GM13977 (cell line): ENCODE results near the gene SMARCA4.

Experiments
- DNase-seq: peaks from one replicate; pipeline ENCODE4 v3.0.0; 2012; ENCODE audit warnings: low spot score
- in situ Hi-C: fragments of 300-500 bp; cut with MboI; formaldehyde crosslinking; loops from one replicate; pipeline ENCODE4 v1.12.0; 2022; ENCODE audit warnings: low sequenced_read_pairs, low pct_unique_long_range_greater_than_20kb, mixed read lengths, inconsistent platforms; ENCODE audit not compliant: unreplicated experiment
- TF ChIP-seq, protein P1 (sequence below): IDR thresholded peaks from 2 replicates; pipeline ENCODE4 v1.5.1; 2012; ENCODE audit warnings: mild to moderate bottlenecking, control low read depth; ENCODE audit not compliant: insufficient read depth; ENCODE audit errors: extremely low read depth, missing control alignments

Gene SMARCA4

DNA sequence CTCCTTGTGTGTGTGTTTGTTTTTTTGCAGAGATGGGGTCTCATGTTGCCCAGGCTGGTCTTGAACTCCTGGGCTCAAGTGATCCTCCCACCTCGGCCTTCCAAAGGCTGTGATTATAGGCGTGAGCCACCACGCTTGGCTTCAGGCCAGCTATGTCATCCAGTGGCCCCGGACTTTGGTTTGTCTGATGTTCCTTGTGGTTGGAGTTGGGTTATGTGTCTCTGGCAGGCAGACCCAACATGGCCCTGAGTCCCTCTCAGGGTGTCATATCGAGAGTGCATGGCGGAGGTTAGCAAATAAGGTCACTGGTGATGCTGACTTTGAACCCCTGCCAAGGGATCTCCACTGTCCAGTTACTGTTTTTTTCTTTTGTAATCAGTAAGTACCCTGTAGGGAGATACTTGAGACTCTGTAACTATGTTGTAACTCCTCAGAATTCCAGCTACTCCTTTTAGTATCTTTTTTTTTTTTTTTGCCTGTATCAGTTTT lies 37.3 kb downstream of the SMARCA4 start:
- in situ Hi-C loops = no loop called here

DNA sequence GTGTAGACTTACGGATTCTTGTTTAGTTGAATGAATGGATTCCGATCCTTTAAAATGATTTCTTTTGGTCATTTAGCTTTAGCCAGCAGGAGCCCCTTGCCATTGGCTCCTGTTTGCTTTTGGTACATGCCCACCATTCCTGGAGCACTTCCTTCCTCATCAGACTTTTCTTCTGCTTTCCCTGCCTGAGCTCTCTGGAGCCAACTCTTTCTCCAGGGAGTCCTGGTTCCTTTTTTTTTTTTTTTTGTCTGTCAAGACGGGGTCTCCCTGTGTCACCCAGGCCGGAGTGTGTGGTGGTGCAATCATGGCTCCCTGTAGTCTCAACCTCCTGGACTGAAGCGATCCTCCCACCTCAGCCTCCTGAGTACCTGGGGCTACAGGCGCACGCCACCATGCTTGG lies 37.8 kb downstream of the SMARCA4 start:
- in situ Hi-C loops = no loop called here
- no peak for DNase-seq
- TF ChIP-seq, protein P1, sequence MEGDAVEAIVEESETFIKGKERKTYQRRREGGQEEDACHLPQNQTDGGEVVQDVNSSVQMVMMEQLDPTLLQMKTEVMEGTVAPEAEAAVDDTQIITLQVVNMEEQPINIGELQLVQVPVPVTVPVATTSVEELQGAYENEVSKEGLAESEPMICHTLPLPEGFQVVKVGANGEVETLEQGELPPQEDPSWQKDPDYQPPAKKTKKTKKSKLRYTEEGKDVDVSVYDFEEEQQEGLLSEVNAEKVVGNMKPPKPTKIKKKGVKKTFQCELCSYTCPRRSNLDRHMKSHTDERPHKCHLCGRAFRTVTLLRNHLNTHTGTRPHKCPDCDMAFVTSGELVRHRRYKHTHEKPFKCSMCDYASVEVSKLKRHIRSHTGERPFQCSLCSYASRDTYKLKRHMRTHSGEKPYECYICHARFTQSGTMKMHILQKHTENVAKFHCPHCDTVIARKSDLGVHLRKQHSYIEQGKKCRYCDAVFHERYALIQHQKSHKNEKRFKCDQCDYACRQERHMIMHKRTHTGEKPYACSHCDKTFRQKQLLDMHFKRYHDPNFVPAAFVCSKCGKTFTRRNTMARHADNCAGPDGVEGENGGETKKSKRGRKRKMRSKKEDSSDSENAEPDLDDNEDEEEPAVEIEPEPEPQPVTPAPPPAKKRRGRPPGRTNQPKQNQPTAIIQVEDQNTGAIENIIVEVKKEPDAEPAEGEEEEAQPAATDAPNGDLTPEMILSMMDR = no peak

More for the DNA sequence above, 37.3 kb downstream of the SMARCA4 start:
- DNase-seq = no peak
- TF ChIP-seq, protein P1 = no peak

DNA sequence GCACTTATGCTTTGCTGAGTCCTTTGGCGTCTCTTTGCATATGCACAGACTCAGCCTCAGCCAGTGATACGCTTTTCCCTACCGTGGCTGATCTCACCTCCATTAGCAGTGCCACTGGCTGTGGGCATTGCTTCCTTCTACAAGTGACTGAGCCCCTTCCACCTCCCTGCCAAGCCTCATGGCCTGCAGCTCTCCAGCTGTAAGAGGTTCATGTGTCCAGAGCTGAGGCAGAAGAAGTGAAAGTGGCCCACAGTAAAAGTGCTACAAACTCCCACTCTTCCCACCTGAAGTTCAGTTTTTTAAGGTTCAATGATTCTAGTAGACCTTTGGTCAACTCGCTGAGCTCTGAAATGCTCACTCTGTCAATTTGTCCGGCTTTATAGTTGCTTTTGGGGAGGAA lies 44.7 kb downstream of the SMARCA4 start:
- in situ Hi-C loops = no loop called here
- no peak for DNase-seq
- TF ChIP-seq, protein P1 = no peak

DNA sequence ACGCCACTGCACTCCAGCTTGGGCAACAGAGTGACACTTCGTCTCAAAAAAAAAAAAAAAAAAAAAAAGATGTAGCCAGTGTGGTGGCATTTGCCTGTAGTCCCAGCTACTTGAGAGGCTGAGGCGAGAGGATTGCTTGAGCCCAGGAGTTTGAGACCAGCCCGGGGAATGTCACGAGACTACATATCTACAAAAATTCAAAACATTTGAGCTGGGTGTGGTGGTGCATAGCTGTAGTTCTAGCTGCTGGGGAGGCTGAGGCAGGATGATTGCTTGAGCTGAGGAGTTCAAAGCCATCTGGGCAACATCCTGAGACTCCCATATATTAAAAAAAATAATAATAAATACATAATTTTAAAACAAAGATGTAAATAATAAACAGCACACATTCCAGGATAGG lies 46.6 kb downstream of the SMARCA4 start:
- no peak for DNase-seq
- in situ Hi-C loops = no loop called here
- TF ChIP-seq, protein P1 = no peak

DNA sequence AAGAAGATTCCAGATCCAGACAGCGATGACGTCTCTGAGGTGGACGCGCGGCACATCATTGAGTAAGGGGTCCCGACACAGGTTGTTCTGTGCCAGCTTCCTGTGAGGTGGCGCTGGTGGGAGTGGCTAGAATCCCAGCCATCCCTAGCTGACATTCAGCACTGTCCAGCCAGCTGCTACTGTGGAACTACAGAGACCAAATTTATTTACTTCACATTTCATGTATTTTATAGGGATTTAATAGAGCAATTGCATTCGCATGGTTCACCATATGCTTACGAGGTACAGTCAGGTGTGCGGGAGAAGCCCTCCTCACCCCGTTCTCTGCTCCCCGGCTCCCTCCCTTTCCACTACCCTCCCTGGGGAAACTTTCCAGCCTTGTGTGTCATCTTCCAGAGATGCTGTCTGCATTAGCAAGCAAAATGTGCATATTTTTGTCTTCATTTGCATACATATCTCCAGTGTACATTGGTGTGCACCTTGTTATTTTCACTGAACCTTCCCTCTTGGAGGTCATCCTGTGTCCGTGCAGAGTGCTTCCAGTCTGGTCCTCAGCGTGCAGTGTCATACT lies 47.2 kb downstream of the SMARCA4 start:
- in situ Hi-C loops = no loop called here

DNA sequence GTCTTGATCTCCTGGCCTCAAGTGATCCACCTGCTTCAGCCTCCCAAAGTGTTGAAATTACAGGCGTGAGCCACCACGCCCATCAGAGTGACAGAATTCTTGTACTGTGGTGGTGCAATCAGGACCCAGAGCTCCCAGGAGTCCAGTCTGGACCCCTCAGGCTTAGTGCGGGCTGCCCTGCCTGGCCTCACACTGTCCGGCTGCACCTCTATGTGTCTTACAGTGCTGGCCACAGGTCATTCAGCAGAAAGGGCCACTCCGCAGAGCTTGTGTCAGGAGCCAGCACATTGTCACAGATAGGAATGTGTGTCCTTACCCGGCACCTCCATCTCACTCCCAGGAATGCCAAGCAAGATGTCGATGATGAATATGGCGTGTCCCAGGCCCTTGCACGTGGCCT lies 49.2 kb downstream of the SMARCA4 start:
- TF ChIP-seq, protein P1 = no peak
- in situ Hi-C loops = no loop called here

More for the DNA sequence above, 47.2 kb downstream of the SMARCA4 start:
- DNase-seq = no peak
- TF ChIP-seq, protein P1 = no peak

More for the DNA sequence above, 49.2 kb downstream of the SMARCA4 start:
- DNase-seq = no peak
